Epithelial cell of proximal tubule (primary cell): Measurements from ENCODE around the gene SHISAL1. TPM values are rescaled to one million over a fixed set of nuclear protein-coding genes. Genes with fewer than 3 reads are reported as not detected.

ENCODE experiments used
- DNase-seq: peaks from one replicate; pipeline ENCODE4 v3.0.0-alpha.2; 2011; ENCODE audit warnings: low read depth
- H3K4me3 ChIP-seq: 2 replicates; pipeline ENCODE4 v1.5.1; 2011; ENCODE audit warnings: low read depth, mild to moderate bottlenecking, low read length
- CTCF ChIP-seq: conservative IDR thresholded peaks from 2 replicates; pipeline ENCODE4 v1.5.1; 2012; ENCODE audit warnings: low read depth, mild to moderate bottlenecking, low read length
- total RNA-seq: library from RNA; depleted of rRNA; stranded (reverse); fragments of >200 nt; gene quantifications from 2 replicates; pipeline ENCODE4 v1.2.3, GENCODE V29; 2015

Gene SHISAL1
- total RNA-seq, 1 donor from 2014 or later: not detected

GRCh38 chr22:44272401-44272771, 40.4 kb downstream of the SHISAL1 start:
- no peak for TF ChIP-seq CTCF
- DNase-seq: no peak
- H3K4me3 ChIP-seq: no peak overlapping the region

GRCh38 chr22:44271732-44272400, 40.9 kb downstream of the SHISAL1 start:
- no peak for TF ChIP-seq CTCF
- DNase-seq: no peak

GRCh38 chr22:44271010-44271500, 41.7 kb downstream of the SHISAL1 start:
- DNase-seq: no peak
- H3K4me3 ChIP-seq: no peak overlapping the region
- no peak for TF ChIP-seq CTCF

More at GRCh38 chr22:44271732-44272400, 40.9 kb downstream of the SHISAL1 start:
- no peak overlapping the region for H3K4me3 ChIP-seq

GRCh38 chr22:44270556-44270880, 42.2 kb downstream of the SHISAL1 start:
- no peak for TF ChIP-seq CTCF
- no peak overlapping the region for H3K4me3 ChIP-seq
- no peak for DNase-seq

GRCh38 chr22:44269757-44270555, 42.8 kb downstream of the SHISAL1 start:
- no peak for DNase-seq
- TF ChIP-seq CTCF: no peak
- H3K4me3 ChIP-seq: no peak overlapping the region

GRCh38 chr22:44269117-44269498, 43.6 kb downstream of the SHISAL1 start:
- no peak for DNase-seq
- no peak for TF ChIP-seq CTCF
- no peak overlapping the region for H3K4me3 ChIP-seq
